GM19467 (cell line): ENCODE results near the gene CD99L2.
"Not testable (repeated sequence)": the region's sequence is repeated elsewhere in the genome, so short reads cannot be mapped to it uniquely, and the experiment has no call there.

Experiments used
- ATAC-seq: cut with Tn5 transposase; IDR thresholded peaks from one replicate; pipeline ENCODE4 v1.9.1; 2021; ENCODE audit warnings: mild to moderate bottlenecking, moderate library complexity; ENCODE audit not compliant: unreplicated experiment

The CD99L2 gene

GRCh38 chrX:150897421-150898320, 797 bp downstream of the CD99L2 start:
- no peak for ATAC-seq

GRCh38 chrX:150896632-150897031, 1.8 kb downstream of the CD99L2 start:
- ATAC-seq, result no peak

GRCh38 chrX:150893936-150894335, 4.5 kb downstream of the CD99L2 start:
- ATAC-seq, result no peak

GRCh38 chrX:150889131-150889530, 9.3 kb downstream of the CD99L2 start:
- no peak for ATAC-seq

- no peak for ATAC-seq
These were observed 10.5 kb downstream of the CD99L2 start for GRCh38 chrX:150887906-150888465.

GRCh38 chrX:150887268-150887667, 11.2 kb downstream of the CD99L2 start:
- not testable (repeated sequence) for ATAC-seq

GRCh38 chrX:150886381-150886780, 12.1 kb downstream of the CD99L2 start:
- ATAC-seq, result no peak

GRCh38 chrX:150880808-150881165, 17.7 kb downstream of the CD99L2 start:
- no peak for ATAC-seq

GRCh38 chrX:150879855-150880807, 18.3 kb downstream of the CD99L2 start:
- peak; percentile 74 for ATAC-seq

GRCh38 chrX:150875621-150876020, 22.8 kb downstream of the CD99L2 start:
- not testable (repeated sequence) for ATAC-seq

GRCh38 chrX:150874448-150874847, 24.0 kb downstream of the CD99L2 start:
- ATAC-seq, result no peak

- no peak for ATAC-seq
These were observed 24.9 kb downstream of the CD99L2 start for GRCh38 chrX:150873616-150874015.

- ATAC-seq, result no peak
These were observed 25.6 kb downstream of the CD99L2 start for GRCh38 chrX:150872773-150873336.

- no peak for ATAC-seq
These were observed 27.1 kb downstream of the CD99L2 start for GRCh38 chrX:150871341-150871811.

GRCh38 chrX:150870487-150871340, 27.8 kb downstream of the CD99L2 start:
- no peak for ATAC-seq

GRCh38 chrX:150870029-150870428, 28.4 kb downstream of the CD99L2 start:
- no peak for ATAC-seq

GRCh38 chrX:150869450-150869849, 29.0 kb downstream of the CD99L2 start:
- ATAC-seq, result no peak

- no peak for ATAC-seq
These were observed 29.8 kb downstream of the CD99L2 start for GRCh38 chrX:150868625-150869024.

- ATAC-seq, result no peak
These were observed 34.3 kb downstream of the CD99L2 start for GRCh38 chrX:150864127-150864526.

- no peak for ATAC-seq
These were observed 35.3 kb downstream of the CD99L2 start for GRCh38 chrX:150863191-150863590.
